Measurements from ENCODE around the gene CEP295NL.

The CEP295NL gene

GRCh38 chr17:78876094-78876597 lies 26.9 kb downstream of the CEP295NL start:
- no peak for TF ChIP-seq GATA3 (IDR thresholded peaks at IDR 0.05; ENCODE audit: low read depth, low read length)
- no peak for TF ChIP-seq GATA2 (IDR thresholded peaks at IDR 0.05; ENCODE audit: low read depth, low read length)

- TF ChIP-seq GATA3 (IDR thresholded peaks at IDR 0.05; ENCODE audit: low read depth, low read length) (no peak), GATA2 (IDR thresholded peaks at IDR 0.05; ENCODE audit: low read depth, low read length) (no peak)
Observed at GRCh38 chr17:78875363-78876093, 27.5 kb downstream of the CEP295NL start.

GRCh38 chr17:78873519-78874340 lies 29.3 kb downstream of the CEP295NL start:
- no peak for TF ChIP-seq GATA3 (IDR thresholded peaks at IDR 0.05; ENCODE audit: low read depth, low read length)
- TF ChIP-seq GATA2 (IDR thresholded peaks at IDR 0.05; ENCODE audit: low read depth, low read length) = peak; percentile 99

GRCh38 chr17:78872486-78872885 lies 30.5 kb downstream of the CEP295NL start:
- TF ChIP-seq GATA2 (IDR thresholded peaks at IDR 0.05; ENCODE audit: low read depth, low read length) (no peak), GATA3 (IDR thresholded peaks at IDR 0.05; ENCODE audit: low read depth, low read length) (no peak)

GRCh38 chr17:78870621-78871020 lies 32.4 kb downstream of the CEP295NL start:
- no peak for TF ChIP-seq GATA3 (IDR thresholded peaks at IDR 0.05; ENCODE audit: low read depth, low read length)
- no peak for TF ChIP-seq GATA2 (IDR thresholded peaks at IDR 0.05; ENCODE audit: low read depth, low read length)

GRCh38 chr17:78868391-78868790 lies 34.6 kb downstream of the CEP295NL start:
- no peak for TF ChIP-seq GATA2 (IDR thresholded peaks at IDR 0.05; ENCODE audit: low read depth, low read length)
- TF ChIP-seq GATA3 (IDR thresholded peaks at IDR 0.05; ENCODE audit: low read depth, low read length) = no peak

- no peak for TF ChIP-seq GATA2 (IDR thresholded peaks at IDR 0.05; ENCODE audit: low read depth, low read length)
- TF ChIP-seq GATA3 (IDR thresholded peaks at IDR 0.05; ENCODE audit: low read depth, low read length) = no peak
Observed at GRCh38 chr17:78865682-78866390, 37.2 kb downstream of the CEP295NL start.

- TF ChIP-seq GATA3 (IDR thresholded peaks at IDR 0.05; ENCODE audit: low read depth, low read length) (no peak), GATA2 (IDR thresholded peaks at IDR 0.05; ENCODE audit: low read depth, low read length) (no peak)
Observed at GRCh38 chr17:78864117-78864516, 38.9 kb downstream of the CEP295NL start.

- TF ChIP-seq GATA2 (IDR thresholded peaks at IDR 0.05; ENCODE audit: low read depth, low read length) (no peak), GATA3 (IDR thresholded peaks at IDR 0.05; ENCODE audit: low read depth, low read length) (no peak)
Observed at GRCh38 chr17:78862073-78863023, 40.7 kb downstream of the CEP295NL start.

- TF ChIP-seq GATA2 (IDR thresholded peaks at IDR 0.05; ENCODE audit: low read depth, low read length) (no peak), GATA3 (IDR thresholded peaks at IDR 0.05; ENCODE audit: low read depth, low read length) (no peak)
Observed at GRCh38 chr17:78861229-78861628, 41.8 kb downstream of the CEP295NL start.

- TF ChIP-seq GATA2 (IDR thresholded peaks at IDR 0.05; ENCODE audit: low read depth, low read length) (no peak), GATA3 (IDR thresholded peaks at IDR 0.05; ENCODE audit: low read depth, low read length) (no peak)
Observed at GRCh38 chr17:78859051-78859450, 44.0 kb downstream of the CEP295NL start.

GRCh38 chr17:78857266-78857665 lies 45.7 kb downstream of the CEP295NL start:
- TF ChIP-seq GATA3 (IDR thresholded peaks at IDR 0.05; ENCODE audit: low read depth, low read length) (no peak), GATA2 (IDR thresholded peaks at IDR 0.05; ENCODE audit: low read depth, low read length) (no peak)

GRCh38 chr17:78855561-78856165 lies 47.3 kb downstream of the CEP295NL start:
- TF ChIP-seq GATA2 (IDR thresholded peaks at IDR 0.05; ENCODE audit: low read depth, low read length) (no peak), GATA3 (IDR thresholded peaks at IDR 0.05; ENCODE audit: low read depth, low read length) (no peak)
